ENCODE data around the gene PALB2. TPM values are rescaled to one million over a fixed set of nuclear protein-coding genes. Genes with fewer than 3 reads are reported as not detected.
"Not testable (repeated sequence)": the region's sequence is repeated elsewhere in the genome, so short reads cannot be mapped to it uniquely, and the experiment has no call there.

Gene PALB2
- total RNA-seq, 1 donor from 2014 or later, result 6.3 TPM

- DNase-seq (ENCODE audit: low spot score), result peak; percentile 94
Measured at GRCh38 chr16:23584186-23585076, 56.7 kb downstream of the PALB2 start.

DNA sequence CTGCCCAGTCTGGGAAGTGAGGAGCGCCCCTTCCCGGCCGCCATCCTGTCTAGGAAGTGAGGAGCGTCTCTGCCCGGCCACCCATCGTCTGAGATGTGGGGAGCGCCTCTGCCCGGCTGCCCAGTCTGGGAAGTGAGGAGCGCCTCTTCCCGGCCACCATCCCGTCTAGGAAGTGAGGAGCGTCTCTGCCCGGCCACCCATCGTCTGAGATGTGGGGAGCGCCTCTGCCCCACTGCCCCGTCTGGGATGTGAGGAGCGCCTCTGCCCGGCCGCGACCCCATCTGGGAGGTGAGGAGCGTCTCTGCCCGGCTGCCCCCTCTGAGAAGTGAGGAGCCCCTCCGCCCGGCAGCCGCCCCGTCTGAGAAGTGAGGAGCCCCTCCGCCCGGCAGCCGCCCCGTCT, 57.8 kb downstream of the PALB2 start:
- DNase-seq (ENCODE audit: low spot score), result not testable (repeated sequence)

- DNase-seq (ENCODE audit: low spot score), result no peak
Measured at GRCh38 chr16:23581764-23582163, 59.3 kb downstream of the PALB2 start.

- DNase-seq (ENCODE audit: low spot score), result no peak
Measured at GRCh38 chr16:23580391-23580790, 60.7 kb downstream of the PALB2 start.

DNA sequence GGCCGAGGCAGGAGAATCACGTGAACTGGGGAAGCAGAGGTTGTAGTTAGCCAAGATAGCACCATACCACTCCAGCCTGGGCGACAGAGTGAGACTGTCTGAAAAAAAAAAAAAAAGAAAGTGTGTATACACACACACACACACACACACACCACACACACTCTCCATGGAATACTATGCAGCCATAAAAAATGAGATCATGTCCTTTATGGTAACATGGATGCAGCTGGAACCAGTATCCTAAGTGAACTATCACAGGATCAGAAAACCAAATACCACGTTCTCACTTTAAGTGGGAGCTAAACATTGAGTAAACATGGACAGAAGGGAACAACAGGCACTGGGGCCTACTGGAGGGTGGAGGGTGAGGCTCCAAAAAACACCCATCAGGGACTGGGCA, 61.7 kb downstream of the PALB2 start:
- no peak for DNase-seq (ENCODE audit: low spot score)

DNA sequence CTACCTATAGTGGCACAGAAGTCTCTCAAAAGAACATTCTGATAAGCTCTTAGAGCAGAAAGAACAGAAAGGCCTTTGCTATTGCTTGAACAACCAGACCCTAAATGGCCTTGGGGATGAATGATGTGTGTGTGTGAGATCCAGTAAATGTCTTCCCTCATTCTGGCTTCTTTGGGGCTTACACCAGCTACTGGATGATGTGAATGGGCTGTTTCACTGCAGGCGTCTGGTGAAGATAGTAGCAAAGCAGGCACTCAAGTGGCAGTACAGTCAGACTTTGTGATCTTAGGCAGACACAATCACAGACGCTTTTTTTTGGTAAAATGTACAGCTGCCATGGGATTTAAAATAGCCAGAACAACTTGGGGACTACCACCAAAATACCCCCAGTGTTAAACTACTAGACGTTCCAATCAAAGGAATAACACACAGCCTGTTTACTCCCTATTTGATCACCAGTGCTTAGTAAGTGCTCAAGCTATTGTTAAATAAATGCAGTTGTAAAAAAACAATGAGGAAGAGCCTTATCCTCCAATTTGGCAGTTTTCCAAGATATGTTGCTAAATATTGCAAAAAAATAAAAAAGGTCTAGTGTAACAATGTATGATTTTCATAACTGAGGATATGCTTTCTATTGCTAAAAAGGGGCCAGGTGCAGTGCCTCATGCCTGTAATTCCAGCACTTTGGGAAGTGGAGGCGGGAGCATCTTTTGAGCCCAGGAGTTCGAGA, 62.8 kb downstream of the PALB2 start:
- DNase-seq (ENCODE audit: low spot score), result peak; percentile 75

GRCh38 chr16:23577493-23577892, 63.6 kb downstream of the PALB2 start:
- DNase-seq (ENCODE audit: low spot score), result no peak

DNA sequence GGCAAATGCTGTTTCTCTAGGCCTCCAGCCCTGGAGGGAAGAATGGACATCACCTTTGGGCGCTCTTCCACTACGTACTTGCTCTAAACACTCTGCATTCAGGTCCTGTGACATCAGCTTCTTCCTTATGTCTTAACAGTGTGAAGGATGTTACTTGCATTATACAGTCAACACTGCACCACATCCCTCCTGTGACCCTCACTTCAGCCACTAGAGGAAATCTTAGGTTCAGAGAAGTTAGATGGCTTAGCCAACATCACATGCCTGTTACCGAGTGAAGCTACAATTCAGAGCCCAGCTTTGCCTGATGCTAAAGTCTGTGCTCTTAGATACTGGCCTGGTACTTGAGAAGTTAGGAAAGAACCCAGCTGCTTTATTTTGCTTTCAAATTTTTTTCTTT, 65.3 kb downstream of the PALB2 start:
- no peak for DNase-seq (ENCODE audit: low spot score)

DNA sequence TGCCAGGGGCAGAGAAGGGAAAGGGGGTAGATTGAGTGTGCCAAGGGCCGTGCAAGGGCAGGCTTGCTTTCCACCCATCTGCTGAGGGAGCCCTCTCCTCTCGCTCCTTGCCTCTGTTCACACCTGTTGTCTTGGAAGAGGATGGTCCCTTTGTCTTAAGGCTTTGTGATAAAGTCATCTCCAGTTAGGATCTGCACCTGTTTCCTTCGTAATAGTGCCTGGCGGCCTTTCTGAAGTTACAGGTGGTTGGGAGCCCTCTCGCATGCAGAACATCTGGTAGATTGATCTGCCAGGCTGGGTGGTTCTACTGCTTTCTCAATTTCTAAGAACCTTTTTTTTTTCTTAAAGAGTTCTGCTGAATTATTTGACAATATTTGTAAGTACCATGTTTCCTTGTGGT, 67.3 kb downstream of the PALB2 start:
- no peak for DNase-seq (ENCODE audit: low spot score)

GRCh38 chr16:23572394-23572793, 68.7 kb downstream of the PALB2 start:
- DNase-seq (ENCODE audit: low spot score), result no peak

GRCh38 chr16:23571895-23572294, 69.2 kb downstream of the PALB2 start:
- no peak for DNase-seq (ENCODE audit: low spot score)

DNA sequence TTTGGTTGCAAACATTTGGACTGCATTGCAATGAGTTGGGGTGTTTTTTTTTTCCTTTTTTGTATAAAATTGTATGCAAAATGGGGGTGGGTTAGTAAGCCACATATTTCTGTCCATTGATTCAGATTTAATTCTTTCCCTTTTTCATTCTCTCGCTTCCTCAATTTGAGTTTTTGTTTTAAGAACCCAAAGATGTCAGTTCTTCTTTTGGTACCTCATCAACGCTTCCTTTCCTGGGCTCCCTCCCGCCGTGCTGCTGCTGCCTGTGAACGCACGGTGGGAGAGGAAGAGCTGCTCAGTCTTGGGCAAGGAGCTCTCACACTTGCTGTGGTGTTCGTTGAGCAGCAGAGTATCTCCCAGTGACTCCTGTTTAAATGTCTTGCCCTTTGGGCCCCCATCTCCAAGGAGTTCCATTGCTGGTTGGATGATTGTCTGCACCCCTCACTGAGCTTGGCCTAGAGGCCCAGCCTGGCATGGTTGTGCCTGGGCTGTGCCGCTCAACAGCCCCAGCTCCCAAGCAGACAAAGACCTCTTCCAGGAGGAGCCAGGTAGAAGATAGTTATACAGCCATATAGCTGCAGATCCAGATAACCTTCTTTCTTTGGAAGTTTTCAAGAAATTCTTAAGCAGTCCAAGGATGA, 70.0 kb downstream of the PALB2 start:
- no peak for DNase-seq (ENCODE audit: low spot score)

- DNase-seq (ENCODE audit: low spot score), result no peak
Measured at GRCh38 chr16:23567602-23568001, 73.5 kb downstream of the PALB2 start.

- no peak for DNase-seq (ENCODE audit: low spot score)
Measured at GRCh38 chr16:23566724-23567123, 74.4 kb downstream of the PALB2 start.

GRCh38 chr16:23564575-23565363, 76.3 kb downstream of the PALB2 start:
- DNase-seq (ENCODE audit: low spot score), result no peak

GRCh38 chr16:23563186-23563585, 77.9 kb downstream of the PALB2 start:
- DNase-seq (ENCODE audit: low spot score), result no peak

- DNase-seq (ENCODE audit: low spot score), result no peak
Measured at GRCh38 chr16:23562505-23562904, 78.6 kb downstream of the PALB2 start.

DNA sequence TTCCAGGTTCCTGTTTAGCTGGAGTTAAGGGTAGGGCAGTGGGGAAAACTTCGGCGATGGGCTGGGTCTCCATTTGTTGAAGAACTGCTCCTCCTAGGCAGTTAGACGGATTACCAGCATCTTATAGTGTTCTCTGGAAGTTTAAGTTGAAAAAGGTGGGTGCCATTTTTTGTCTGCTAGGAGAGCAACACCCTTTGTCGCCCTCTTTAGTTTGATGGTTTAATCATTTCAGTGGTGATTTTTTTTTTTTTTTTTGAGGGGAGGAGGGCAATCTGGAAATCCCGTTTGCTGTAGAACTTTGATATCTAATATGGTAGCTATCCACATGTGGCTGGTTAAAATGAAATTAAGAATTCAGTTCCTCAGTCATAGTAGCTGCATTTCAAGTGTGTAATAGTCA, 79.5 kb downstream of the PALB2 start:
- no peak for DNase-seq (ENCODE audit: low spot score)

- DNase-seq (ENCODE audit: low spot score), result peak; percentile 42
Measured at GRCh38 chr16:23557779-23558702, 83.1 kb downstream of the PALB2 start.
